Keratinocyte (primary cell): Measurements from ENCODE around the gene NDUFV1.

Source experiments
- EZH2 ChIP-seq: IDR thresholded peaks from one replicate; pipeline ENCODE4 v1.6.1; 2012; ENCODE audit warnings: inconsistent platforms, mild to moderate bottlenecking, low read length, moderate library complexity
- TF ChIP-seq, protein P1 (sequence below), 3 experiments: IDR thresholded peaks in 1 of 3; conservative IDR thresholded peaks in 1 of 3; optimal IDR thresholded peaks in 1 of 3; 2 replicates in 2 of 3; 3 replicates in 1 of 3; pipeline versions ENCODE3 to v1.5.1; 2011; ENCODE audit warnings: low read length in 3 of 3, mild to moderate bottlenecking in 3 of 3, moderate library complexity in 2 of 3, control low read depth in 1 of 3, inconsistent platforms in 1 of 3; ENCODE audit not compliant: insufficient read depth in 2 of 3; ENCODE audit errors: extremely low read depth in 1 of 3

DNA sequence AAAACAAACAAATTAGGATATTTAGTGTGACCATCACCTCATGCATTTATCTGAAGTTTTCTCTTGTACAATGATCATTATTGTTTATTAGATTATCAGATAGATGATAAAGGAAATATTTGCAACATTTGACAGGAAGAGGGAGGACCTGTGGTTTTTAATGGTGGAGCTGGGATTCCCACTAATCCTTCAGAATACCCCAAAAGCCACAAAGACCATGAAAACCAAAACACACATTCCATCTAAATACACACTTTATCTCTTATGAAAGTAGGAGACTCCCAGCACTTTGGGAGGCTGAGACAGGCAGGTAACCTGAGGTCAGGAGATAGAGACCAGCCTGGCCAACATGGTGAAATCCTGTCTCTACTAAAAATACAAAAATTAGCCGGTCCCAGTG lies 7.6 kb upstream of the NDUFV1 start:
- no peak for TF ChIP-seq EZH2
- TF ChIP-seq, protein P1, sequence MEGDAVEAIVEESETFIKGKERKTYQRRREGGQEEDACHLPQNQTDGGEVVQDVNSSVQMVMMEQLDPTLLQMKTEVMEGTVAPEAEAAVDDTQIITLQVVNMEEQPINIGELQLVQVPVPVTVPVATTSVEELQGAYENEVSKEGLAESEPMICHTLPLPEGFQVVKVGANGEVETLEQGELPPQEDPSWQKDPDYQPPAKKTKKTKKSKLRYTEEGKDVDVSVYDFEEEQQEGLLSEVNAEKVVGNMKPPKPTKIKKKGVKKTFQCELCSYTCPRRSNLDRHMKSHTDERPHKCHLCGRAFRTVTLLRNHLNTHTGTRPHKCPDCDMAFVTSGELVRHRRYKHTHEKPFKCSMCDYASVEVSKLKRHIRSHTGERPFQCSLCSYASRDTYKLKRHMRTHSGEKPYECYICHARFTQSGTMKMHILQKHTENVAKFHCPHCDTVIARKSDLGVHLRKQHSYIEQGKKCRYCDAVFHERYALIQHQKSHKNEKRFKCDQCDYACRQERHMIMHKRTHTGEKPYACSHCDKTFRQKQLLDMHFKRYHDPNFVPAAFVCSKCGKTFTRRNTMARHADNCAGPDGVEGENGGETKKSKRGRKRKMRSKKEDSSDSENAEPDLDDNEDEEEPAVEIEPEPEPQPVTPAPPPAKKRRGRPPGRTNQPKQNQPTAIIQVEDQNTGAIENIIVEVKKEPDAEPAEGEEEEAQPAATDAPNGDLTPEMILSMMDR (optimal IDR thresholded peaks at IDR 0.05 in 1 of 3, IDR thresholded peaks at IDR 0.05 in 1 of 3, conservative IDR thresholded peaks at IDR 0.05 in 1 of 3; ENCODE audit: extremely low read depth in 1 of 3, insufficient read depth in 2 of 3, low read length in 3 of 3) = no peak
